A673 (cell line): ENCODE results near the gene NR2F1-AS1.

Source experiments
- EZH2 ChIP-seq: fragments of 200-600 bp; sonication (generic); IDR thresholded peaks from 2 replicates; pipeline ENCODE4 v1.6.1; 2017; ENCODE audit warnings: borderline replicate concordance, low read depth, mild to moderate bottlenecking, mixed read lengths, antibody characterized with exemption, low read length; ENCODE audit not compliant: poor library complexity, severe bottlenecking
- TF ChIP-seq, protein P1 (sequence below): fragments of 300-800, 200-600 bp; sonication (generic); conservative IDR thresholded peaks from 2 replicates; pipeline ENCODE4 v1.5.1; 2017; ENCODE audit warnings: low read depth, mild to moderate bottlenecking, antibody characterized with exemption, low read length, moderate library complexity, mixed read lengths

- TF ChIP-seq, protein P1, sequence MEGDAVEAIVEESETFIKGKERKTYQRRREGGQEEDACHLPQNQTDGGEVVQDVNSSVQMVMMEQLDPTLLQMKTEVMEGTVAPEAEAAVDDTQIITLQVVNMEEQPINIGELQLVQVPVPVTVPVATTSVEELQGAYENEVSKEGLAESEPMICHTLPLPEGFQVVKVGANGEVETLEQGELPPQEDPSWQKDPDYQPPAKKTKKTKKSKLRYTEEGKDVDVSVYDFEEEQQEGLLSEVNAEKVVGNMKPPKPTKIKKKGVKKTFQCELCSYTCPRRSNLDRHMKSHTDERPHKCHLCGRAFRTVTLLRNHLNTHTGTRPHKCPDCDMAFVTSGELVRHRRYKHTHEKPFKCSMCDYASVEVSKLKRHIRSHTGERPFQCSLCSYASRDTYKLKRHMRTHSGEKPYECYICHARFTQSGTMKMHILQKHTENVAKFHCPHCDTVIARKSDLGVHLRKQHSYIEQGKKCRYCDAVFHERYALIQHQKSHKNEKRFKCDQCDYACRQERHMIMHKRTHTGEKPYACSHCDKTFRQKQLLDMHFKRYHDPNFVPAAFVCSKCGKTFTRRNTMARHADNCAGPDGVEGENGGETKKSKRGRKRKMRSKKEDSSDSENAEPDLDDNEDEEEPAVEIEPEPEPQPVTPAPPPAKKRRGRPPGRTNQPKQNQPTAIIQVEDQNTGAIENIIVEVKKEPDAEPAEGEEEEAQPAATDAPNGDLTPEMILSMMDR, result no peak
- TF ChIP-seq EZH2, result no peak
These were observed 22.2 kb upstream of the NR2F1-AS1 start for GRCh38 chr5:93603078-93603792.
